ENCODE results near the gene ANKRD49. TPM values are rescaled to one million over a fixed set of nuclear protein-coding genes. Genes with fewer than 3 reads are reported as not detected.

Gene ANKRD49
- 6.0 TPM for total RNA-seq
- long read RNA-seq, partial matches to known transcripts: 0 of 8 reads
- long read RNA-seq, other reads (novel, unspliced or antisense): 2 of 8 reads

GRCh38 chr11:94493281-94494125, at the start of gene ANKRD49, which contains the start of gene MRE11:
Gene ANKRD49 (plus strand): TSS chr11:94493984. CDS start chr11:94496694, 2,710 bp downstream.
Gene MRE11 (minus strand): TSS chr11:94493844. CDS start chr11:94492801, 1,043 bp downstream.
- intact Hi-C loops (cut with micrococcal nuclease): loop anchor here (10.0 kb wide), 1 partner anchor 319 kb away; no protein-coding TSS in a partner anchor
- ATAC-seq (peak; percentile 100), DNase-seq (peak; percentile 97)

GRCh38 chr11:94445641-94446040, 48.1 kb upstream of the ANKRD49 start:
- intact Hi-C loops (cut with micrococcal nuclease): no loop called here
- no peak for ATAC-seq
- no peak for DNase-seq

DNA sequence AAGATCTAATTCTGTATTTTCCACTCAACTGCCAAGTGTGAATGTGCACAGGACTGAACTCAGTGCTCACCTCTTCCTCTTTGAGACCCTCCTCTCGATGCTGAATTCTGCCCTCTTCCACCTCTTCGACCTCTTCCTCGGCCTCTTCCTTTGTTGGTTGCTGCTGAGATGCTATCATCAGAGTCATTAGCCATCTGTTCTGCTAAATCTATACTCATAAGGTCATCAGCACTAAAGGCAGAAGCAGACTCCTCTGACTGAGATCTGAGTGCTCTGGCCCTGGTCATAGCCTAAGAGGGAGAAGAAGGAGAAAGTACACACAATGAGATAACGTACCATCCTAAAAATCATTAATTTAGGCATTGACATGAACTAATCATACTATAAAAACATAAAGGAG, 46.6 kb upstream of the ANKRD49 start:
- DNase-seq (no peak), ATAC-seq (no peak)
- intact Hi-C loops (cut with micrococcal nuclease): no loop called here

DNA sequence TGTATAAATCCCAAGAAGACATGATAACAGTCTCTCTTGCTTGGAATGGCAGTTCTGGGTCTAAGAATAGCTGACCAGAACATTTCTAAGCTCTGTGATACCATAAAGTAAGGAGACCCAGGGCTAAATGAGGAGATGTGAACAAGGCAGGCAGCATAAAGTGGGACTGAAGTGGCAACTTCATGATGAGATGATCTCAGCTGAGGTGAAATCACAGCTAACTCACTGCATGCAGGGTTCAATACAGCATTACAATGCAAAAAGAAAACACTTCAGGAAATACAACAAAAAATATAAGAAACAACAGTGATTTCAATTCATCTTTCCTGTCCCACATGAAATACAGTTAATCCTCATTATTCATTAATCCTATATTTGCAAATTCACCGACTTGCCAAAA, 44.8 kb upstream of the ANKRD49 start:
- intact Hi-C loops (cut with micrococcal nuclease): no loop called here
- DNase-seq: no peak
- no peak for ATAC-seq

DNA sequence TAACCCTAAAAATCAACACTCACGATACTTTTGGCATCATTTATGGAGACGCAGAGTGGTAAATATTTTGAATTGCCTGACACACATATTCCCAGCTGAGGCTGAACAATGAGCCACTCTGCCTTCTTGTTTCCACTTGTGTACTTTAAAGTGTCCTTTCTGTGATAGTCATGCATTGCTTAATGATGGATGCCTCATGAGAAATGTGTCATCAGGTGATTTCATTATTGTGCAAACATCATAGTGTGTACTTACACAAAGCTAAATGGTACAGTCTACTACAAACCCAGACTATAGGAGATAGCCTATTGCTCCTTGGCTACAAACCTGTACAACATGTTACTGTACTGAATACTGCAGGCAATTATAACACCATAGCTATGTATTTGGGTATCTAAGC, 44.3 kb upstream of the ANKRD49 start:
- no peak for ATAC-seq
- intact Hi-C loops (cut with micrococcal nuclease): no loop called here

GRCh38 chr11:94450048-94450447, 43.7 kb upstream of the ANKRD49 start:
- no peak for ATAC-seq
- intact Hi-C loops (cut with micrococcal nuclease): no loop called here
- DNase-seq: no peak

More for the DNA sequence above, 44.3 kb upstream of the ANKRD49 start:
- no peak for DNase-seq

- ATAC-seq (no peak), DNase-seq (no peak)
- intact Hi-C loops (cut with micrococcal nuclease): no loop called here
Observed at GRCh38 chr11:94452988-94453387, 40.8 kb upstream of the ANKRD49 start.

DNA sequence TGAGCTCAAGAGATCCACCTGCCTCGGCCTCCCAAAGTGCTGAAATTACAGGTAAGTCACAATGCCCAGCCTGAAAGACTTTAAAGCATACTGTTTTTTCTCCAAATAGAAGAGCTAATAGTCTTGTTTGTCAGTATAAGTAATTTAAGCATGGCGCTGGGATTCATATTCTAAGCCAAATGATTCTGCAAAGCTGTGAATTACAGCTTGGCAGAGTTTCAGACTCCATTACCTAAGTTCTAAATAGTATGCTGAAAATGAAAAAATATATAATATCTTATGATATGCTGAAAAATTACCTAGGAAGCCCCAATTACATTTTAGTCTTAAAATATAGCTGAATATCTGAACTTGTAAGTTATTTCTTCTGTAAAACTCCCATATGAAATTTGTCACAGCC, 39.5 kb upstream of the ANKRD49 start:
- ATAC-seq: no peak
- intact Hi-C loops (cut with micrococcal nuclease): no loop called here
- DNase-seq: no peak

GRCh38 chr11:94455861-94456260, 37.9 kb upstream of the ANKRD49 start:
- DNase-seq (no peak), ATAC-seq (no peak)
- intact Hi-C loops (cut with micrococcal nuclease): no loop called here

DNA sequence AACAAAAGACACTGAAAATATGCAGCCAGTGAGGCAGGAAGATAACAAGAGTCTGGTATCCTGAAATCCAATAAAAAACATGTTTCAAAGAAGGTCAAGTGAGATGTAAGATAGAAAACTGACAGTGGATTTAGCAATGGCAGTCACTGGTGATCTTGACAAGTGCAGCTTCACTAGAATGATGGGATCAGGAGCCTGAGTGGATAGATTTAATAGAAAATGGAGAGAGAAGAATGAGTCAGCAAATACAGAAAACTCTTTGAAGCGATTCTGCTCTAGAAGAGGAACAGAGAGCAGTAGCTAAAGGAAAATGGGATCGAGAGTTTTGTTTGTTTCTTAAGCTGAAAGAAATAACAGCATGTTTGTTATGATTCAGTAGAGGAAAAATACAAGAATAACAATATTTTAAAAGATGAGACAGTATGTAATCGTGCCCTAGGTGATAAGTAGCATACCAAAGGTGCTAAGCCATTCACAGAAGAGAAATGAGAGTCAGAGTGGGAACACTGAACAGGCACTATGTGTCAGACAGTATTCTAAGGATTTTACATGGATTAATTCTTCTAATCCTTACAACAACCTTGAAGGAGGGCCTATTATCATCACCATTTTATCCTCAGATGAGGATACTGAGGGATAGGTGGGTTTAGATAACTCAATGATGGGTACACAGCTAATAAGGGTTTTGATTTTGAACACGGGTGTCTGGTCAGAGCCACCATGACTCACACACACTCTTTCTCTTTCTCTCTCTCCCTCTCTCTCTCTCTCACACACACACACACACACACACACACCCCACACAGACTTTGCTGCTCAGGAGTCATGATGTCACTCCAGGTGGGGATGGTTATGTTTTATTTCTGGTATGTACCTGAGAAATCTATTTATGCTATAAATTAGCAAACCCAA, 36.4 kb upstream of the ANKRD49 start:
- intact Hi-C loops (cut with micrococcal nuclease): no loop called here
- DNase-seq: no peak
- ATAC-seq: no peak

DNA sequence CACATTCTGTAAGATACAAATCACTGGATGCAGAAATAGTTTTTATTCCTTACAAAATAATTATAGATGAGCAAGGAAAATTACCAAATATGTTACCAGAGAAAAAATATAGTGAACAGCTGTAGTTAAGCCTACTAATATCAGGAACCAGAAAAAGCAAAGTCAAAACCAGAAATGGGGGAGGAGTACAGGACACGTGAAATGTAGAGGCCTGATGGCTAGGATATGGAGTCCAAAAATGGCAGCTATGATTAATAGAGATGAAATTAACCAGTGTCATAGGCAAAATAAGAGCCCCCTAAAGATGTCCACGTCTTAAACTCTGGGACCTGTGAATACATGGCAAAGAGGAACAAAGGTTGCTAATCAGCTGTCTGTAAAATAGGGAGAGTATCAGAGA, 34.2 kb upstream of the ANKRD49 start:
- DNase-seq (no peak), ATAC-seq (no peak)
- intact Hi-C loops (cut with micrococcal nuclease): no loop called here

- DNase-seq (no peak), ATAC-seq (no peak)
- intact Hi-C loops (cut with micrococcal nuclease): no loop called here
Observed at GRCh38 chr11:94469416-94469815, 24.4 kb upstream of the ANKRD49 start.

DNA sequence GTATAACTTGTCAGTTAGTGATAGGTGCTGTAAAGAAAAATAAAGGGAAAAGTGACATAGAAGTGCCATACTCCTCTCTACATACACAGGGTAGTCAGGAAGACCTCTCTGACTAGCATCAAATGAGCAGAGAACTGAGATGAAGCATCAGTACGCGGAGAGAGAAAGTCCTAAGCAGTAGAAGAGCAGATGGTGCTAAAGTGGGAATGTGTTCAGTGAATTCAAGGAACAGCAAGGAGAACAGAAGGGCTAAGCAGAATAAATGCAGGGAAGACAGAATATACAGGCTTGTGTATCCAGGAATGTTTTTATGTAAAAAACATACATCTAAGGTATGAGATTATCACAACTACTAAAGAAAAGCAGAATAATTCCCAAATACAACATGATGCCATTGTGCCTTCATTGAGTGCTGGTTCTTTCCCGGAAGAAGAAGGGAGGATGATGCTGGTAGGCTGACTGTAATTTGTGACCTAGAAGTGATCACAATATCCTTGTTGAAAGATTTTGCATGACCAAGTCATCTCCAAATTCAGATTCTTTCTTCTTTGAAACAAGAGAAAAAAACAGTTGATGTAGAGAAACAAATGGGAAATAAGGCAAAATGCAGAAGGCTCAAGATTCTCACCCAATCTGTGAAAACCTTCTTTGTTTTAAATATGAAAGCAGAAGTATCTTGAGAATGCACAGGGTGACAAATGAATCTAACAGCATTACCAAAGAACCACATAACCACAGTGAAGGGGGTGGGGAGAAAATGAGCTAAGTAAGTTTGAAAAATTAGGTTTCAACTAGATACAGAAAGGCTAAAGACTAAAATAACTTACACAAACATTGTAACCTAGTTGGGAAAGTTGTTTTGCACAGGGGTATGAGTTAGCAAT, 20.6 kb upstream of the ANKRD49 start:
- intact Hi-C loops (cut with micrococcal nuclease): no loop called here
- DNase-seq (no peak), ATAC-seq (no peak)

DNA sequence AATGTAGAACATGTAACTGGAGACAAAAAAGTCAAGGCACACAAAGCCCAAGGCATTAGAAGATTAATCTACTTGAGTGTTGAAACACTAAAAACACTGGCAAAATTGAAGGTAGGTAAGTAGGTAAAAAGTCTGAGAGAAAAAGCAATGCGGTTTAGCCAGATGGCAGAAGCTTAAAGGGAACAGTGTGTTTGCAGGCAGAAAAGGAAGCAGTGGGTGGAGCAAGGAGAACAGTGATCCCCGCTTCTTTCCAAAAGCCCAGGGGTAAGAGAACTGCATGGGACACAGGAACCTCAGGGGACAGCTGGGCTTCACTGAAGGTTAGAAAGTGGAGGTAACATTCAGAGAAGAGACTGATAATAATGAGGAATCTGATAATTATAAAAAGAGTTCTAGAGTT, 16.2 kb upstream of the ANKRD49 start:
- intact Hi-C loops (cut with micrococcal nuclease): no loop called here
- DNase-seq (no peak), ATAC-seq (no peak)

GRCh38 chr11:94481342-94481741, 12.4 kb upstream of the ANKRD49 start:
- intact Hi-C loops (cut with micrococcal nuclease): no loop called here
- DNase-seq (no peak), ATAC-seq (no peak)

GRCh38 chr11:94486068-94486467, 7.7 kb upstream of the ANKRD49 start:
- DNase-seq (no peak), ATAC-seq (no peak)
- intact Hi-C loops (cut with micrococcal nuclease): no loop called here

GRCh38 chr11:94494126-94494680, 419 bp downstream of the ANKRD49 start:
- DNase-seq (no peak), ATAC-seq (peak; percentile 72)
- intact Hi-C loops (cut with micrococcal nuclease): loop anchor here (10.0 kb wide), 1 partner anchor 319 kb away; no protein-coding TSS in a partner anchor

- DNase-seq: no peak
- intact Hi-C loops (cut with micrococcal nuclease): loop anchor here (5.0 kb wide), 1 partner anchor 603 kb away; no protein-coding TSS in a partner anchor
- no peak for ATAC-seq
Observed at GRCh38 chr11:94500181-94500580, 6.4 kb downstream of the ANKRD49 start.

Measured in left ventricle myocardium superior (tissue), 1 donor.